K562 (cell line): ENCODE results near the gene FAM180B. TPM values are rescaled to one million over a fixed set of nuclear protein-coding genes. Genes with fewer than 3 reads are reported as not detected.

ENCODE experiments used
- ARID1B ChIP-seq: fragments of 450-650 bp; IDR thresholded peaks from 2 replicates; pipeline ENCODE4 v1.6.1; 2016; ENCODE audit warnings: antibody characterized with exemption, mild to moderate bottlenecking, inconsistent platforms
- CBFA2T2 ChIP-seq: fragments of 450-650 bp; conservative IDR thresholded peaks from 2 replicates; pipeline ENCODE4 v1.6.1; 2017; ENCODE audit warnings: mild to moderate bottlenecking
- CBFA2T3 ChIP-seq: fragments of 450-650 bp; IDR thresholded peaks from 2 replicates; pipeline ENCODE4 v1.6.1; 2017
- CC2D1A ChIP-seq: fragments of 450-650 bp; IDR thresholded peaks from 2 replicates; pipeline ENCODE4 v1.6.1; 2017; ENCODE audit warnings: mild to moderate bottlenecking
- DACH1 ChIP-seq: fragments of 450-650 bp; IDR thresholded peaks from 2 replicates; pipeline ENCODE4 v1.6.1; 2018; ENCODE audit not compliant: partially characterized antibody
- HBP1 ChIP-seq: fragments of 450-650 bp; formaldehyde crosslinking; IDR thresholded peaks from 2 replicates; pipeline ENCODE4 v1.4.0; 2022; ENCODE audit warnings: missing genetic modification characterization
- HDAC2 ChIP-seq: fragments of 450-650 bp; IDR thresholded peaks from 2 replicates; pipeline ENCODE4 v1.6.1; 2016; ENCODE audit warnings: mild to moderate bottlenecking
- IRF9 ChIP-seq: fragments of 450-650 bp; IDR thresholded peaks from 2 replicates; pipeline ENCODE4 v1.6.1; 2016; ENCODE audit warnings: missing biosample characterization, missing genetic modification characterization
- JUND ChIP-seq, 2 experiments: IDR thresholded peaks; 2 replicates in 1 of 2; 3 replicates in 1 of 2; pipeline ENCODE4 v1.6.1; 2011; ENCODE audit warnings: borderline replicate concordance in 2 of 2, low read depth in 2 of 2, low read length in 2 of 2, improper control_type of control experiment in 1 of 2, missing biosample characterization in 1 of 2, missing genetic modification characterization in 1 of 2, missing genetic modification reagents in 1 of 2
- MECOM ChIP-seq: fragments of 250-450 bp; sonication (Bioruptor Pico); IDR thresholded peaks from 2 replicates; pipeline ENCODE4 v1.8.0; 2022; ENCODE audit warnings: inconsistent platforms
- MEIS2 ChIP-seq: fragments of 450-650 bp; IDR thresholded peaks from 2 replicates; pipeline ENCODE4 v1.6.1; 2014; ENCODE audit warnings: mild to moderate bottlenecking; ENCODE audit not compliant: partially characterized antibody
- MIER1 ChIP-seq: fragments of 450-650 bp; IDR thresholded peaks from 2 replicates; pipeline ENCODE4 v1.6.1; 2016; ENCODE audit warnings: antibody characterized with exemption, mild to moderate bottlenecking, low read depth
- MTA2 ChIP-seq: fragments of 450-650 bp; IDR thresholded peaks from 2 replicates; pipeline ENCODE4 v1.6.1; 2016; ENCODE audit warnings: low read depth
- NCOR1 ChIP-seq: fragments of 450-650 bp; IDR thresholded peaks from 2 replicates; pipeline ENCODE4 v1.6.1; 2016; ENCODE audit warnings: mild to moderate bottlenecking, moderate library complexity
- PTTG1 ChIP-seq: fragments of 450-650 bp; IDR thresholded peaks from 2 replicates; pipeline ENCODE4 v1.6.1; 2016; ENCODE audit warnings: low read depth, mild to moderate bottlenecking, missing genetic modification characterization, missing compliant biosample characterization
- RCOR1 ChIP-seq, 2 experiments: IDR thresholded peaks; 2 replicates each; pipeline ENCODE4 v1.6.1; 2012; ENCODE audit warnings: low read depth in 2 of 2, low read length in 2 of 2, borderline replicate concordance in 1 of 2, improper control_type of control experiment in 1 of 2
- SOX6 ChIP-seq: fragments of 450-650 bp; IDR thresholded peaks from 2 replicates; pipeline ENCODE4 v1.6.1; 2014; ENCODE audit warnings: mild to moderate bottlenecking
- TAL1 ChIP-seq: fragments of 450-650 bp; IDR thresholded peaks from 2 replicates; pipeline ENCODE4 v1.6.1; 2016; ENCODE audit warnings: mild to moderate bottlenecking
- TCF3 ChIP-seq: sonication (generic); formaldehyde crosslinking; IDR thresholded peaks from 2 replicates; pipeline ENCODE4 v1.4.0; 2020; ENCODE audit warnings: mild to moderate bottlenecking, missing genetic modification reagents
- ZNF311 ChIP-seq: fragments of 250-450 bp; sonication (Bioruptor Pico); IDR thresholded peaks from 2 replicates; pipeline ENCODE4 v1.4.0; 2020; ENCODE audit warnings: mild to moderate bottlenecking, moderate library complexity
- ZNF431 ChIP-seq: sonication (generic); formaldehyde crosslinking; IDR thresholded peaks from 2 replicates; pipeline ENCODE4 v1.8.0; 2022; ENCODE audit warnings: mild to moderate bottlenecking, missing genetic modification reagents
- ZNF778 ChIP-seq: fragments of 450-650 bp; formaldehyde crosslinking; IDR thresholded peaks from 2 replicates; pipeline ENCODE4 v1.4.0; 2020; ENCODE audit warnings: mild to moderate bottlenecking, moderate library complexity
- polyA plus RNA-seq, 8 experiments: library from polyadenylated mRNA; depleted of rRNA in 4 of 8; stranded (reverse) in 5 of 8; unstranded in 3 of 8; fragments of >200 nt; fragmentation: Nextera tagmentation in 2 of 8; fragmentation: Illumina TruSeq in 1 of 8; extraction: Ambion mirVana in 2 of 8; extraction: Trizol in 1 of 8; gene quantifications; 2 replicates each; pipeline versions ENCODE4 v1.2.1 to v1.2.3, GENCODE V29; 2011 to 2014; ENCODE audit warnings: inconsistent platforms in 1 of 8, missing spikeins in 1 of 8
- total RNA-seq, 7 experiments: library from RNA; depleted of rRNA in 6 of 7; stranded (reverse); fragments of >200 nt in 6 of 7; fragmentation: Illumina TruSeq in 2 of 7; extraction: Trizol in 2 of 7; gene quantifications; 2 replicates each; pipeline versions ENCODE4 v1.2.1 to v1.2.3, GENCODE V29; 2011 to 2021; ENCODE audit warnings: low replicate concordance in 1 of 7
- TF ChIP-seq, protein P1 (sequence below): sonication (generic); formaldehyde crosslinking; IDR thresholded peaks from 2 replicates; pipeline ENCODE4 v1.8.0; 2022; ENCODE audit warnings: missing genetic modification reagents, mild to moderate bottlenecking, moderate library complexity, borderline replicate concordance
- TF ChIP-seq, protein P2 (sequence below): fragments of 250-450 bp; sonication (Bioruptor Pico); IDR thresholded peaks from 2 replicates; pipeline ENCODE4 v1.8.0; 2022; ENCODE audit warnings: moderate library complexity, mild to moderate bottlenecking, inconsistent platforms

The FAM180B gene
- total and polyA plus RNA-seq, 9 of the 15 experiments (the other 6 are each of a cell fraction or from before 2014, with no cell fraction given) = 0.05 to 0.14 TPM; not detected in 7

DNA sequence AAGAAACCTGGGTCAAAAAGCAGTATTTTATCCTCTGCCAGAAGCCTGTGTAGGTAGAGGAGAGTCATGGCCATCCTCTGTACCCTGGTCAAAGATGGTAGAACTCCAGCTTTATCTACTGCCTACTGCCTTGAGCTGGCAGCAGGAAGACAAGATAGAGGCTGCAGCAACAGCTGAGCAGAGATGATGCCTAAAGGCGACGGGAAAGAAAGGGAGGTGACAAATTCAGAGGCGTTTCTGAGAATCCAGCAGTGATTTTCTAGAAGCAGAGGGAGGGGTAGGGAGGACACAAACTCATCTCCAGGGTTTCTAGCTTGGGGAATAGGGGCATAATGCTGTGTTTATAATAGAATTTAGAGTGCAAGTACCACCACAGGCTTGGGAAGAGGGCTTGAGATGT, 23.2 kb downstream of the FAM180B start (continued):
- peak; percentile 64 for TF ChIP-seq ARID1B
- peak; percentile 60 for TF ChIP-seq MTA2
- no peak for TF ChIP-seq ZNF311 (CRISPR knock-in tag)
- peak; percentile 59 to 88; a peak in 2 of 4 replicates for TF ChIP-seq RCOR1 (IDR thresholded peaks at IDR 0.05; ENCODE audit: borderline replicate concordance in 1 of 2, low read depth in 2 of 2, low read length in 2 of 2)
- TF ChIP-seq TAL1 = peak; percentile 71
- no peak for TF ChIP-seq MIER1
- 0 out of 2 replicates have a peak, but pooled peaks have one; percentile 24 for TF ChIP-seq SOX6
- TF ChIP-seq PTTG1 = no peak
- peak; percentile 78 for TF ChIP-seq CBFA2T2
- TF ChIP-seq, protein P1, sequence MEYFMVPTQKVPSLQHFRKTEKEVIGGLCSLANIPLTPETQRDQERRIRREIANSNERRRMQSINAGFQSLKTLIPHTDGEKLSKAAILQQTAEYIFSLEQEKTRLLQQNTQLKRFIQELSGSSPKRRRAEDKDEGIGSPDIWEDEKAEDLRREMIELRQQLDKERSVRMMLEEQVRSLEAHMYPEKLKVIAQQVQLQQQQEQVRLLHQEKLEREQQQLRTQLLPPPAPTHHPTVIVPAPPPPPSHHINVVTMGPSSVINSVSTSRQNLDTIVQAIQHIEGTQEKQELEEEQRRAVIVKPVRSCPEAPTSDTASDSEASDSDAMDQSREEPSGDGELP (CRISPR knock-in tag) = peak; percentile 57; the same call in 1 of the 2 replicates
- TF ChIP-seq HBP1 (CRISPR knock-in tag) = no peak
- peak; percentile 28; the same call in 1 of the 2 replicates for TF ChIP-seq CC2D1A
- TF ChIP-seq CBFA2T3 = peak; percentile 87
- TF ChIP-seq MECOM = peak; percentile 97
- TF ChIP-seq MEIS2 = peak; percentile 37
- TF ChIP-seq DACH1 = peak; percentile 15
- TF ChIP-seq, protein P2, sequence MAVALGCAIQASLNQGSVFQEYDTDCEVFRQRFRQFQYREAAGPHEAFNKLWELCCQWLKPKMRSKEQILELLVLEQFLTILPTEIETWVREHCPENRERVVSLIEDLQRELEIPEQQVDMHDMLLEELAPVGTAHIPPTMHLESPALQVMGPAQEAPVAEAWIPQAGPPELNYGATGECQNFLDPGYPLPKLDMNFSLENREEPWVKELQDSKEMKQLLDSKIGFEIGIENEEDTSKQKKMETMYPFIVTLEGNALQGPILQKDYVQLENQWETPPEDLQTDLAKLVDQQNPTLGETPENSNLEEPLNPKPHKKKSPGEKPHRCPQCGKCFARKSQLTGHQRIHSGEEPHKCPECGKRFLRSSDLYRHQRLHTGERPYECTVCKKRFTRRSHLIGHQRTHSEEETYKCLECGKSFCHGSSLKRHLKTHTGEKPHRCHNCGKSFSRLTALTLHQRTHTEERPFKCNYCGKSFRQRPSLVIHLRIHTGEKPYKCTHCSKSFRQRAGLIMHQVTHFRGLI (CRISPR knock-in tag) = no peak
- no peak for TF ChIP-seq ZNF431 (CRISPR knock-in tag)
- TF ChIP-seq NCOR1 = peak; percentile 68
- no peak for TF ChIP-seq ZNF778
- peak; percentile 78 for TF ChIP-seq TCF3
- TF ChIP-seq JUND (IDR thresholded peaks at IDR 0.05; ENCODE audit: borderline replicate concordance, low read depth, low read length) = no peak
- TF ChIP-seq JUND (tag; IDR thresholded peaks at IDR 0.05; ENCODE audit: borderline replicate concordance, low read depth, low read length) = no peak; the same call in 2 of the 3 replicates
- peak; percentile 69; the same call in 1 of the 2 replicates for TF ChIP-seq HDAC2
- no peak for TF ChIP-seq IRF9 (tag)
